GM04504 (cell line): ENCODE measurements around the gene UBR3.
A peak's percentile ranks its signal among the peaks of the same experiment; 100 is the strongest.
"Not testable (repeated sequence)": the region's sequence is repeated elsewhere in the genome, so short reads cannot be mapped to it uniquely, and the experiment has no call there.

Experiments
- DNase-seq: peaks from one replicate; pipeline ENCODE4 v3.0.0-alpha.2; 2012; ENCODE audit warnings: low read depth

Gene UBR3

GRCh38 chr2:169822785-169823392 is 4.4 kb upstream of the UBR3 start:
- DNase-seq = no peak

- no peak for DNase-seq
Observed at GRCh38 chr2:169823996-169824372, 3.3 kb upstream of the UBR3 start.

- DNase-seq = peak; percentile 44
Observed at GRCh38 chr2:169824373-169825333, 2.6 kb upstream of the UBR3 start, which contains the start of gene METTL5. METTL5 (minus strand) TSS chr2:169824905; CDS start chr2:169824597, 308 bp downstream.

GRCh38 chr2:169828141-169828811 is 1.0 kb downstream of the UBR3 start:
- DNase-seq = no peak

GRCh38 chr2:169834401-169834800 is 7.1 kb downstream of the UBR3 start:
- DNase-seq = no peak

- no peak for DNase-seq
Observed at GRCh38 chr2:169838743-169839489, 11.7 kb downstream of the UBR3 start.

- no peak for DNase-seq
Observed at GRCh38 chr2:169839954-169840746, 12.9 kb downstream of the UBR3 start.

GRCh38 chr2:169840747-169841142 is 13.5 kb downstream of the UBR3 start:
- DNase-seq = no peak

- DNase-seq = not testable (repeated sequence)
Observed at GRCh38 chr2:169841625-169842024, 14.4 kb downstream of the UBR3 start.

- no peak for DNase-seq
Observed at GRCh38 chr2:169845016-169845415, 17.8 kb downstream of the UBR3 start.

- DNase-seq = not testable (repeated sequence)
Observed at GRCh38 chr2:169848959-169849693, 21.9 kb downstream of the UBR3 start.

GRCh38 chr2:169849710-169850109 is 22.5 kb downstream of the UBR3 start:
- DNase-seq = no peak

- no peak for DNase-seq
Observed at GRCh38 chr2:169853041-169853668, 25.9 kb downstream of the UBR3 start.

- not testable (repeated sequence) for DNase-seq
Observed at GRCh38 chr2:169855281-169856258, 28.3 kb downstream of the UBR3 start.

- DNase-seq = no peak
Observed at GRCh38 chr2:169859423-169859822, 32.2 kb downstream of the UBR3 start.

- DNase-seq = no peak
Observed at GRCh38 chr2:169860149-169860548, 32.9 kb downstream of the UBR3 start.

- DNase-seq = no peak
Observed at GRCh38 chr2:169862816-169863215, 35.6 kb downstream of the UBR3 start.

GRCh38 chr2:169865492-169865891 is 38.2 kb downstream of the UBR3 start:
- DNase-seq = no peak

- not testable (repeated sequence) for DNase-seq
Observed at GRCh38 chr2:169866230-169866629, 39.0 kb downstream of the UBR3 start.
